ENCODE results near the gene RRP7A.
A peak's percentile ranks its signal among the peaks of the same experiment; 100 is the strongest.
"Not testable (repeated sequence)": the region's sequence is repeated elsewhere in the genome, so short reads cannot be mapped to it uniquely, and the experiment has no call there.

RRP7A gene

GRCh38 chr22:42519525-42520401 is at the start of gene RRP7A:
Gene RRP7A, minus strand, starts transcription at chr22:42519796. Its CDS starts 10 bp downstream, at chr22:42519786.
- DNase-seq (ENCODE audit: low read depth), result peak; percentile 62
- H3K4me3 ChIP-seq (ENCODE audit: control insufficient read depth, low read depth, low read length), result peak within 1 kb of the TSS; percentile 63
- no peak for TF ChIP-seq CTCF (conservative IDR thresholded peaks at IDR 0.05; ENCODE audit: control insufficient read depth, insufficient read depth, low read depth, low read length)

- DNase-seq (ENCODE audit: low read depth); H3K4me3 ChIP-seq (ENCODE audit: control insufficient read depth, low read depth, low read length): not testable (repeated sequence)
These were observed 48.4 kb upstream of the RRP7A start for GRCh38 chr22:42567950-42568349.

- TF ChIP-seq CTCF (conservative IDR thresholded peaks at IDR 0.05; ENCODE audit: control insufficient read depth, insufficient read depth, low read depth, low read length), result no peak
- H3K4me3 ChIP-seq (ENCODE audit: control insufficient read depth, low read depth, low read length), result no peak overlapping the region
- DNase-seq (ENCODE audit: low read depth), result no peak
These were observed 46.4 kb upstream of the RRP7A start for GRCh38 chr22:42565956-42566355.

- no peak overlapping the region for H3K4me3 ChIP-seq (ENCODE audit: control insufficient read depth, low read depth, low read length)
- no peak for TF ChIP-seq CTCF (conservative IDR thresholded peaks at IDR 0.05; ENCODE audit: control insufficient read depth, insufficient read depth, low read depth, low read length)
- no peak for DNase-seq (ENCODE audit: low read depth)
These were observed 45.1 kb upstream of the RRP7A start for GRCh38 chr22:42564699-42565098.

GRCh38 chr22:42563943-42564342 is 44.3 kb upstream of the RRP7A start:
- DNase-seq (ENCODE audit: low read depth); H3K4me3 ChIP-seq (ENCODE audit: control insufficient read depth, low read depth, low read length): not testable (repeated sequence)

GRCh38 chr22:42562684-42563083 is 43.1 kb upstream of the RRP7A start:
- H3K4me3 ChIP-seq (ENCODE audit: control insufficient read depth, low read depth, low read length), result no peak overlapping the region
- no peak for TF ChIP-seq CTCF (conservative IDR thresholded peaks at IDR 0.05; ENCODE audit: control insufficient read depth, insufficient read depth, low read depth, low read length)
- DNase-seq (ENCODE audit: low read depth), result no peak

GRCh38 chr22:42562279-42562678 is 42.7 kb upstream of the RRP7A start:
- H3K4me3 ChIP-seq (ENCODE audit: control insufficient read depth, low read depth, low read length), result no peak overlapping the region
- no peak for DNase-seq (ENCODE audit: low read depth)
- no peak for TF ChIP-seq CTCF (conservative IDR thresholded peaks at IDR 0.05; ENCODE audit: control insufficient read depth, insufficient read depth, low read depth, low read length)

- no peak for DNase-seq (ENCODE audit: low read depth)
- no peak overlapping the region for H3K4me3 ChIP-seq (ENCODE audit: control insufficient read depth, low read depth, low read length)
- no peak for TF ChIP-seq CTCF (conservative IDR thresholded peaks at IDR 0.05; ENCODE audit: control insufficient read depth, insufficient read depth, low read depth, low read length)
These were observed 42.3 kb upstream of the RRP7A start for GRCh38 chr22:42561856-42562255.
